IMR-90 (cell line): Measurements from ENCODE around the gene TFCP2. TPM values are rescaled to one million over a fixed set of nuclear protein-coding genes. Genes with fewer than 3 reads are reported as not detected.

ENCODE experiments used
- ATAC-seq: fragments of 200-7000 bp; cut with Tn5 transposase; 2 replicates; pipeline ENCODE4 v1.9.1; 2020; ENCODE audit warnings: low read depth, mild to moderate bottlenecking, moderate library complexity
- BruUV-seq: library from RNA; stranded (reverse); fragments of 400-500 nt; replicated peaks from 2 replicates; lab custom pipeline; 2021; lab: Mats Ljungman, UMichigan
- CTCF ChIA-PET: fragments of 300-600 bp; formaldehyde crosslinking; extraction: SDS; loops from one replicate; lab custom pipeline; 2021; ENCODE audit warnings: antibody characterized with exemption; lab: Yijun Ruan, JAX
- POLR2A ChIA-PET: fragments of 300-600 bp; sonication (Branson Sonifier 250); formaldehyde crosslinking; loops from one replicate; lab custom pipeline; 2022; ENCODE audit warnings: antibody characterized with exemption; ENCODE audit not compliant: unreplicated experiment; lab: Charles Lee
- DNase-seq: peaks from one replicate; pipeline ENCODE4 v3.0.0; 2013
- H2AFZ ChIP-seq: replicated peaks from 2 replicates; pipeline ENCODE3; 2013; ENCODE audit warnings: low read length, mild to moderate bottlenecking; ENCODE audit not compliant: poor library complexity
- H2AK5ac ChIP-seq: 2 replicates; pipeline ENCODE4 v1.6.1; 2013; ENCODE audit warnings: low read depth, low read length, inconsistent platforms
- H2AK9ac ChIP-seq: replicated peaks from 2 replicates; pipeline ENCODE3; 2013; ENCODE audit warnings: mild to moderate bottlenecking, low read depth, low read length, moderate library complexity; ENCODE audit not compliant: poor library complexity
- H2BK120ac ChIP-seq: 2 replicates; pipeline ENCODE4 v1.6.1; 2013; ENCODE audit warnings: low read depth, low read length, inconsistent platforms
- H2BK15ac ChIP-seq: 3 replicates; pipeline ENCODE4 v1.6.1; 2013; ENCODE audit warnings: low read depth, low read length, inconsistent platforms
- H2BK20ac ChIP-seq: 2 replicates; pipeline ENCODE4 v1.6.1; 2013; ENCODE audit warnings: low read depth, mild to moderate bottlenecking, inconsistent platforms, low read length, moderate library complexity
- H2BK5ac ChIP-seq: 2 replicates; pipeline ENCODE4 v1.6.1; 2013; ENCODE audit warnings: mild to moderate bottlenecking, low read depth, low read length, inconsistent platforms; ENCODE audit not compliant: poor library complexity, severe bottlenecking
- H3K14ac ChIP-seq: replicated peaks from 2 replicates; pipeline ENCODE4 v1.6.1; 2013; ENCODE audit warnings: low read depth, low read length, inconsistent platforms
- H3K18ac ChIP-seq: 2 replicates; pipeline ENCODE4 v1.6.1; 2013; ENCODE audit warnings: low read depth, low read length, control low read depth
- H3K23ac ChIP-seq: 2 replicates; pipeline ENCODE4 v1.6.1; 2013; ENCODE audit warnings: low read depth, low read length, inconsistent platforms
- H3K27ac ChIP-seq: 2 replicates; pipeline ENCODE4 v1.5.1; 2013; ENCODE audit warnings: mild to moderate bottlenecking, control low read depth, low read length; ENCODE audit not compliant: insufficient read depth
- H3K27me3 ChIP-seq: 2 replicates; pipeline ENCODE4 v1.6.1; 2013; ENCODE audit warnings: low read length; ENCODE audit not compliant: control insufficient read depth, insufficient read depth
- H3K36me3 ChIP-seq: 2 replicates; pipeline ENCODE4 v1.6.1; 2013; ENCODE audit warnings: low read length, mixed read lengths; ENCODE audit not compliant: control insufficient read depth, insufficient read depth
- H3K4ac ChIP-seq: 2 replicates; pipeline ENCODE4 v1.6.1; 2013; ENCODE audit warnings: low read depth, low read length, inconsistent platforms
- H3K4me1 ChIP-seq: 2 replicates; pipeline ENCODE4 v1.6.1; 2013; ENCODE audit warnings: low read length, mixed read lengths; ENCODE audit not compliant: control insufficient read depth, insufficient read depth
- H3K4me2 ChIP-seq: 2 replicates; pipeline ENCODE4 v1.6.1; 2013; ENCODE audit warnings: low read depth, mild to moderate bottlenecking, control low read depth, low read length, moderate library complexity
- H3K4me3 ChIP-seq: 2 replicates; pipeline ENCODE4 v1.5.1; 2013; ENCODE audit warnings: low read depth, mild to moderate bottlenecking, control low read depth, low read length, moderate library complexity; ENCODE audit not compliant: insufficient read depth
- H3K56ac ChIP-seq: 2 replicates; pipeline ENCODE4 v1.6.1; 2013; ENCODE audit warnings: low read length, inconsistent platforms; ENCODE audit not compliant: insufficient read depth; ENCODE audit errors: extremely low read depth
- H3K79me1 ChIP-seq, 2 experiments: 2 replicates each; pipeline ENCODE4 v1.6.1; 2013; ENCODE audit warnings: low read length in 2 of 2, inconsistent platforms in 1 of 2, low read depth in 1 of 2
- H3K9ac ChIP-seq: 2 replicates; pipeline ENCODE4 v1.6.1; 2013; ENCODE audit warnings: low read depth, low read length, control low read depth
- H3K9me1 ChIP-seq: 2 replicates; pipeline ENCODE4 v1.6.1; 2013; ENCODE audit warnings: low read length, inconsistent platforms; ENCODE audit not compliant: insufficient read depth
- H3K9me3 ChIP-seq: 2 replicates; pipeline ENCODE4 v1.6.1; 2013; ENCODE audit warnings: low read length; ENCODE audit not compliant: control insufficient read depth, insufficient read depth
- H4K20me1 ChIP-seq: 2 replicates; pipeline ENCODE4 v1.6.1; 2013; ENCODE audit warnings: low read length, inconsistent platforms; ENCODE audit not compliant: insufficient read depth
- H4K5ac ChIP-seq: 2 replicates; pipeline ENCODE4 v1.6.1; 2013; ENCODE audit warnings: mild to moderate bottlenecking, low read depth, low read length, control low read depth
- H4K8ac ChIP-seq, 2 experiments: 2 replicates each; pipeline ENCODE4 v1.6.1; 2013; ENCODE audit warnings: low read depth in 2 of 2, low read length in 2 of 2, control low read depth in 1 of 2, inconsistent platforms in 1 of 2
- H4K91ac ChIP-seq: 2 replicates; pipeline ENCODE4 v1.6.1; 2013; ENCODE audit warnings: low read depth, low read length, inconsistent platforms; ENCODE audit not compliant: insufficient read depth
- BHLHE40 ChIP-seq: fragments of 150-350 bp; IDR thresholded peaks from 2 replicates; pipeline ENCODE4 v1.6.1; 2016; ENCODE audit warnings: mild to moderate bottlenecking, low read depth, low read length
- CHD1 ChIP-seq: IDR thresholded peaks from 2 replicates; pipeline ENCODE4 v1.6.1; 2012; ENCODE audit warnings: low read depth, low read length, improper control_type of control experiment
- ELK1 ChIP-seq: fragments of 150-350 bp; IDR thresholded peaks from 2 replicates; pipeline ENCODE4 v1.6.1; 2016; ENCODE audit warnings: low read depth, mild to moderate bottlenecking, low read length, moderate library complexity, borderline replicate concordance
- MAFK ChIP-seq: IDR thresholded peaks from 2 replicates; pipeline ENCODE4 v1.6.1; 2012; ENCODE audit warnings: low read depth, low read length, improper control_type of control experiment
- MAZ ChIP-seq: IDR thresholded peaks from 2 replicates; pipeline ENCODE4 v1.6.1; 2012; ENCODE audit warnings: low read depth, mild to moderate bottlenecking, low read length, improper control_type of control experiment, moderate library complexity, borderline replicate concordance
- POLR2A ChIP-seq: IDR thresholded peaks from 2 replicates; pipeline ENCODE4 v1.6.1; 2012; ENCODE audit warnings: mild to moderate bottlenecking, low read depth, low read length
- RCOR1 ChIP-seq: IDR thresholded peaks from 2 replicates; pipeline ENCODE4 v1.6.1; 2012; ENCODE audit warnings: mild to moderate bottlenecking, low read length, improper control_type of control experiment; ENCODE audit not compliant: insufficient replicate concordance
- USF2 ChIP-seq: fragments of 150-350 bp; IDR thresholded peaks from 2 replicates; pipeline ENCODE4 v1.6.1; 2017; ENCODE audit warnings: mild to moderate bottlenecking, antibody characterized with exemption, low read length, low read depth
- WGBS, 2 experiments: methylation state at CpG; one replicate each; pipeline versions ENCODE4 v1.1.5 to v1.1.7; 2013; ENCODE audit warnings: missing lambda C conversion rate in 2 of 2; ENCODE audit not compliant: insufficient read length in 1 of 2; ENCODE audit errors: extremely low coverage in 2 of 2; 5-methylcytosine and 5-hydroxymethylcytosine counted together
- dilution Hi-C: fragments of 300-500 bp; cut with HindIII; formaldehyde crosslinking; loops from one replicate; pipeline ENCODE4 v1.14.3; 2018; ENCODE audit warnings: low sequenced_read_pairs; ENCODE audit not compliant: unreplicated experiment
- in situ Hi-C: fragments of 300-500 bp; cut with MboI; formaldehyde crosslinking; loops from 3 replicates; pipeline ENCODE4 v1.14.3; 2019; ENCODE audit warnings: low sequenced_read_pairs, inconsistent platforms, mixed read lengths
- intact Hi-C: fragments of 100-400 bp; cut with micrococcal nuclease; formaldehyde crosslinking; loops from 2 replicates; pipeline ENCODE4 v1.10.0; 2022
- polyA plus RNA-seq, 3 experiments: library from polyadenylated mRNA; depleted of rRNA; stranded (reverse); fragments of >200 nt; gene quantifications; 2 replicates each; pipeline ENCODE4 v1.2.3, GENCODE V29; 2012; ENCODE audit warnings: low replicate concordance in 1 of 3
- total RNA-seq: library from RNA; depleted of rRNA; stranded (reverse); fragments of >200 nt; gene quantifications from 2 replicates; pipeline ENCODE4 v1.2.3, GENCODE V29; 2012
- TF ChIP-seq, protein P1 (sequence below): conservative IDR thresholded peaks from 2 replicates; pipeline ENCODE4 v1.5.1; 2012; ENCODE audit warnings: mild to moderate bottlenecking, low read depth, low read length, improper control_type of control experiment

Gene TFCP2
- total and polyA plus RNA-seq, 2 of the 4 experiments (the other 2 are of a cell fraction), result 10.0 to 15.4 TPM

- H3K79me1 ChIP-seq, result no peaks in the 10 kb centered on the region
- H3K23ac ChIP-seq, result no peak overlapping the region
- H3K56ac ChIP-seq, result no peak overlapping the region
- TF ChIP-seq MAFK (no peak), RCOR1 (no peak), CHD1 (no peak), ELK1 (no peak), USF2 (no peak), POLR2A (no peak), BHLHE40 (no peak), MAZ (no peak)
- TF ChIP-seq, protein P1, sequence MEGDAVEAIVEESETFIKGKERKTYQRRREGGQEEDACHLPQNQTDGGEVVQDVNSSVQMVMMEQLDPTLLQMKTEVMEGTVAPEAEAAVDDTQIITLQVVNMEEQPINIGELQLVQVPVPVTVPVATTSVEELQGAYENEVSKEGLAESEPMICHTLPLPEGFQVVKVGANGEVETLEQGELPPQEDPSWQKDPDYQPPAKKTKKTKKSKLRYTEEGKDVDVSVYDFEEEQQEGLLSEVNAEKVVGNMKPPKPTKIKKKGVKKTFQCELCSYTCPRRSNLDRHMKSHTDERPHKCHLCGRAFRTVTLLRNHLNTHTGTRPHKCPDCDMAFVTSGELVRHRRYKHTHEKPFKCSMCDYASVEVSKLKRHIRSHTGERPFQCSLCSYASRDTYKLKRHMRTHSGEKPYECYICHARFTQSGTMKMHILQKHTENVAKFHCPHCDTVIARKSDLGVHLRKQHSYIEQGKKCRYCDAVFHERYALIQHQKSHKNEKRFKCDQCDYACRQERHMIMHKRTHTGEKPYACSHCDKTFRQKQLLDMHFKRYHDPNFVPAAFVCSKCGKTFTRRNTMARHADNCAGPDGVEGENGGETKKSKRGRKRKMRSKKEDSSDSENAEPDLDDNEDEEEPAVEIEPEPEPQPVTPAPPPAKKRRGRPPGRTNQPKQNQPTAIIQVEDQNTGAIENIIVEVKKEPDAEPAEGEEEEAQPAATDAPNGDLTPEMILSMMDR, result no peak
- WGBS, 2 experiments, result 80% methylated on average over 3 of the region's 9 CpGs; no CpG with 5 or more reads in 1 of the 2 experiments
- no TSS peak for BruUV-seq
- no peak overlapping the region for H3K18ac ChIP-seq
- no peak overlapping the region for H2AK5ac ChIP-seq
- intact Hi-C loops (no loop called here), in situ Hi-C loops (no loop called here), dilution Hi-C loops (no loop called here)
- no peak for ATAC-seq
- H3K4me3 ChIP-seq, result no peak overlapping the region
- no peak overlapping the region for H3K9ac ChIP-seq
- no peak overlapping the region for H2BK15ac ChIP-seq
- H3K9me1 ChIP-seq, result peaks cover 7% of the 10 kb centered on the region
- H4K91ac ChIP-seq, result no peak overlapping the region
- no peak overlapping the region for H2AK9ac ChIP-seq
- no peak overlapping the region for H2BK20ac ChIP-seq
- H3K27me3 ChIP-seq, result no peaks in the 10 kb centered on the region
- H2BK120ac ChIP-seq, result no peak overlapping the region
- POLR2A ChIA-PET, result no interaction called here
- H2AFZ ChIP-seq, result no peak overlapping the region
- H4K5ac ChIP-seq, result no peak overlapping the region
- H3K4ac ChIP-seq, result no peak overlapping the region
- no peak overlapping the region for H3K14ac ChIP-seq
- CTCF ChIA-PET, result no interaction called here
- no peaks in the 10 kb centered on the region; the same call in 1 of the 2 replicates for H3K4me1 ChIP-seq
- DNase-seq, result peak; percentile 14
- peaks cover 4% of the 10 kb centered on the region; the same call in 1 of the 2 replicates for H3K9me3 ChIP-seq
- no peak overlapping the region for H4K8ac ChIP-seq
- H3K4me2 ChIP-seq, result no peak overlapping the region
- H3K36me3 ChIP-seq, result peaks cover 10% of the 10 kb centered on the region; the same call in 1 of the 2 replicates
- H4K20me1 ChIP-seq, result no peaks in the 10 kb centered on the region
- no peak overlapping the region for H2BK5ac ChIP-seq
- H3K27ac ChIP-seq, result no peak overlapping the region
Observed at GRCh38 chr12:51200806-51201205, 27.9 kb upstream of the TFCP2 start.
